GM12873 (cell line): Measurements from ENCODE around the gene CNTNAP2.

ENCODE experiments used
- CTCF ChIP-seq: IDR thresholded peaks from 2 replicates; pipeline ENCODE4 v1.5.1; 2012; ENCODE audit warnings: low read depth, mild to moderate bottlenecking, moderate library complexity, low read length, control low read depth; ENCODE audit not compliant: insufficient read depth; ENCODE audit errors: missing control alignments

CNTNAP2 gene

GRCh38 chr7:148290538-148290937, 2173.9 kb downstream of the CNTNAP2 start:
- no peak for TF ChIP-seq CTCF

GRCh38 chr7:148291799-148292198, 2175.2 kb downstream of the CNTNAP2 start:
- no peak for TF ChIP-seq CTCF

- peak; percentile 24 for TF ChIP-seq CTCF
Observed at GRCh38 chr7:148296994-148297644, 2180.5 kb downstream of the CNTNAP2 start.

GRCh38 chr7:148299350-148300276, 2183.0 kb downstream of the CNTNAP2 start:
- no peak for TF ChIP-seq CTCF

GRCh38 chr7:148303295-148304082, 2186.9 kb downstream of the CNTNAP2 start:
- TF ChIP-seq CTCF, result no peak

GRCh38 chr7:148304083-148304335, 2187.4 kb downstream of the CNTNAP2 start:
- TF ChIP-seq CTCF, result no peak

GRCh38 chr7:148304456-148304855, 2187.9 kb downstream of the CNTNAP2 start:
- no peak for TF ChIP-seq CTCF
